ENCODE data around the gene IRF3.

DNA sequence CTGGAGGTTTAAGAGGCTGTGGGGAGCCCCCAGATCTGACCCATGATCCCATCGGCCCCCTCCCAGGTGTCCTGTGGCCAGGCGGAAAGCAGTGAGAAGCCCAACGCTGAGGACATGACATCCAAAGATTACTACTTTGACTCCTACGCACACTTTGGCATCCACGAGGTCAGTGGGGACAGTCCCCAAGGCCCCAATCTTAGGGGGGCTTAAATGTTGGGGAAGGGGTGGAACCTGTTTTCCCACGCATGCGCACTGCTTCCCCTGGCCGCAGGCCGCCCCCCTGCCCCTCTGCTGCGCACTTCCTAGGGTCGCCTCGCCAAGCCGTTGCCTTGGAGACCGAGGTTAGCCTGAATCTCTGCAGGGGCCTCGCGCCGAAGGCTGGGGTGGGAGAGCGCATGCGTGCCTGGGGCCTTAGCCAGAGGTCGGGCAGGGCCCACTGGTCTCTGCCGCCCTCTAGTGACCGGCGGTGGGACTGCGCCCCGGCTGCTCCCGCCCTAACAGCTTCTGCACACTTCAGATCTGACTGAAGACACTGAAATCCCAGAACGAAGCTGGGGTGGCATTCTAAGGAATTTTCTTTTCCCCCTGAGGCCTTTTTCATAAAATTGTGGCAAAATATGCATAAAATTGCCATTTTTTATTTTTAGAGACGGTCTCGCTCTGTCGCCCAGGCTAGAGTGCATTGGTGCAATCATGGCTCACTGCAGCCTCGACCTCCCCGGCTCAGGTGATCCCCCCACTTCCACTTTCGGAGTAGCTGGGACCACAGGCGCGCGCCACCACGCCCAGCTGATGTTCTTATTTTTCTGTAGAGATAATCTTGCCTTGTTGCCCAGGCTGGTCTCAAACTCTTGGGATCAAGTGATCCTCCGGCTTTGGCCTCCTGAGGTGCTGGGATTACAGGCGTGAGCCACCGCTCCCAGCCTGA lies 15.0 kb upstream of the IRF3 start:
- TF ChIP-seq, protein P1, sequence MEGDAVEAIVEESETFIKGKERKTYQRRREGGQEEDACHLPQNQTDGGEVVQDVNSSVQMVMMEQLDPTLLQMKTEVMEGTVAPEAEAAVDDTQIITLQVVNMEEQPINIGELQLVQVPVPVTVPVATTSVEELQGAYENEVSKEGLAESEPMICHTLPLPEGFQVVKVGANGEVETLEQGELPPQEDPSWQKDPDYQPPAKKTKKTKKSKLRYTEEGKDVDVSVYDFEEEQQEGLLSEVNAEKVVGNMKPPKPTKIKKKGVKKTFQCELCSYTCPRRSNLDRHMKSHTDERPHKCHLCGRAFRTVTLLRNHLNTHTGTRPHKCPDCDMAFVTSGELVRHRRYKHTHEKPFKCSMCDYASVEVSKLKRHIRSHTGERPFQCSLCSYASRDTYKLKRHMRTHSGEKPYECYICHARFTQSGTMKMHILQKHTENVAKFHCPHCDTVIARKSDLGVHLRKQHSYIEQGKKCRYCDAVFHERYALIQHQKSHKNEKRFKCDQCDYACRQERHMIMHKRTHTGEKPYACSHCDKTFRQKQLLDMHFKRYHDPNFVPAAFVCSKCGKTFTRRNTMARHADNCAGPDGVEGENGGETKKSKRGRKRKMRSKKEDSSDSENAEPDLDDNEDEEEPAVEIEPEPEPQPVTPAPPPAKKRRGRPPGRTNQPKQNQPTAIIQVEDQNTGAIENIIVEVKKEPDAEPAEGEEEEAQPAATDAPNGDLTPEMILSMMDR (IDR thresholded peaks at IDR 0.05; ENCODE audit: insufficient read depth, low read length, poor library complexity, severe bottlenecking) = peak; percentile 93
- no peak for TF ChIP-seq EZH2phosphoT487 (conservative IDR thresholded peaks at IDR 0.05; ENCODE audit: low read length)
